NK-92 treated with Interleukin-12 subunit alpha and Interleukin-12 subunit beta, amount 100 ng/mL, for 24 hours (cell line): ENCODE results near the gene RAE1.
A peak's percentile ranks its signal among the peaks of the same experiment; 100 is the strongest.
"Not testable (repeated sequence)": the region's sequence is repeated elsewhere in the genome, so short reads cannot be mapped to it uniquely, and the experiment has no call there.

Source experiments
- DNase-seq: peaks from one replicate; lab custom pipeline; 2025; lab: John Stamatoyannopoulos, UW

Gene RAE1

DNA sequence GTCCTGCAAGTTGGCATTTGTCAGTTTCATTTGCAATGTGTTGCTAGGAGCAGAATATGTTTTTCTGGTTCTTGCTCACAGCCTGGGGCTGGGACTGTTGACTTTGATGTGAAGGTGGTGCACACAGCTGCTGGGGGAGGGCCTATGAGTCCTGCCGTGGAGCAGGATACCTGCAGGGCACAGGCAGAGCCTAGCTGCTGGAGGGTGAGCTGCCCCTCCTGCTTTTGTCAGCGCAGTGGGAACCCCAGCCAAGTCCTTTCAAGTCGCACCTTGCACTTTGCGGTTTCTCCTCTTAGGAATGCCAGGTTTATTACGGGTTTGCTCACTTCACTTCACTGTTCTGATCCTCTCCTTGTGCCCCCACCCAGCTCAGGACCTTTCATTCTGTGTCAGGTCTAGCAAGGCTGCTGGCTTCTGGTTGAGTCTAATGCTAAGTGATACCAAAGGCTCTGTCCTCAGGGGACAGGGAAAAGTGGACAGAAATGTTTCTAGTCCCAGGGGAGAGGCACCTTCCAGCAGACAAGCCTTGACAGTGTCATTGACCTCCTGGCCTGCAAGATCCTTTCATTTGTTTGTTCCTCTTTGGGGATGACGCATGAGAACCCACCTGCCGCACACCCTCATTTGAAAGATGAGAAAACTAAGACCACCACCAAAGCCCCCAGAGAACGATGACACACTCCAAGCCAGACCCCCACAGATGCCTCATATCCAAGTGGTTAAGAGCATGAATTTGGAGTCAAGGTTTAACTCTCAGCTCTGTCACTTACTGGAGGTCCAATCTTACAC is 24.2 kb upstream of the RAE1 start:
- no peak for DNase-seq

DNA sequence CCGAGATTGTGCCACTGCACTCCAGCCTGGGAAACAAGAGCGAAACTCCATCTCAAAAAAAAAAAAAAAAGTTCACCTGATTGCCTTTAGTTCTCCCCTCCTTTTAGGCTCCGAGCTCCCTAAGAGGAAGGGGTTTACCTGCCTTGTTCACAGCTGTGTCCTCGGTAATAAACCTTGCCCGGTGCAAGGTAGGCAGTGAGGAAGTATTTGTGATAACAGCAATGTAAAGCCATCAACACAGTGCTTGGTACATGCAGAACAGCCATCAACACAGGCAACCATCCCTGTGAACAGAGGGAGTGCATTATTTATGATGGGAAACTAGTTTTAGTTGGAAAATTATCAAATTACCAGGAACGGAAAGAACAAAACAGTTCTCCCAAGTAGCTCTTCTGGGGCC is 23.2 kb upstream of the RAE1 start:
- DNase-seq, result no peak

DNA sequence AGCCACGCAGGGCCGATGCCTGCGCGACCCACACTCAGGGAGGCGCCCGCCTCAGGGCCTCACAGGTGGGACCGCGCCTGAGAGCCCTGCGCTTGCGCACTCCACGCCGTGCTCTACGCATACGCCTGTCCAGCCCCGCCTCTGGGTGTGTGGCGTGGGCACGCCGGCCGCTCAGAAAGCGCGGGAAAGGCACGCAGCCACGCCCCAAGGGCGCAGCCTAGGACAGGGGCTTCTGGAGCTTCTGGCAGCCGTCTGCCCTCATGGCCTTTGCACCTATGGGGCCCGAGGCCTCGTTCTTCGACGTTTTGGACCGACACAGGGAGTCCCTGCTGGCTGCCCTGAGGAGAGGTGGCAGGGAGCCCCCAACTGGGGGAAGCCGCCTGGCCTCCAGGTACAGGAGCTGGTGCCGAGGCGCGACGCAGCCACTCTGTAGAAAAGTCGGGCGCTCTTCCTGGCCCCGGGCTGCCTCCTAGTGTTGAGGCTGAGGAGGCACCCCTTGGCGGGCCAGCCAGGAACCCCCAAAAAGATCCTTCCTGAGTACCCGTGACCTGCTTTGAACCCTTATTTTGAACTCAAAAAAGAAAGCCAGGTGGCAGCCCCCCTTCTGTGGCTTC is 21.3 kb upstream of the RAE1 start, which contains the start of gene SPO11:
Gene SPO11 (plus strand): TSS at position 196 of the 614 bp plus-strand sequence. CDS start 65 bp downstream, at position 261.
- no peak for DNase-seq

DNA sequence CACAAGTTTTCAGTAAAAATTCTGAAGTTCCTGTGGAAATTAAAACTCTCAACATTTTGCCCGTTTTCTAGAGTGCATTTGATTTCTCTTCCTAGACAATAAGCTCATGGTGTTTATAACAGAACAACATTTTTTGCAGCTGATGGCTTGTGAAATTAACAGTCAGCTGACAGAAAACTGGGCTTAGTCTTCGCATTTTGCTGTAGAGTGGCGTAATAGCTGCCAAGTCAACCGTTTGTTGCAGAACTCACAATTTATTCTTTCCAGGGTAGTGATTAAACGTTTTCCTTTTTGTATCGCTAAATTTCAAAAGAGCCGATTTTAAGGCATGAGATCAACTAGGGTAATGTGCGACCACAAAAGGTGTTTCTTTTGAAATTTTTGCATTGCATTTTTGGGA is 20.1 kb upstream of the RAE1 start:
- DNase-seq, result no peak

DNA sequence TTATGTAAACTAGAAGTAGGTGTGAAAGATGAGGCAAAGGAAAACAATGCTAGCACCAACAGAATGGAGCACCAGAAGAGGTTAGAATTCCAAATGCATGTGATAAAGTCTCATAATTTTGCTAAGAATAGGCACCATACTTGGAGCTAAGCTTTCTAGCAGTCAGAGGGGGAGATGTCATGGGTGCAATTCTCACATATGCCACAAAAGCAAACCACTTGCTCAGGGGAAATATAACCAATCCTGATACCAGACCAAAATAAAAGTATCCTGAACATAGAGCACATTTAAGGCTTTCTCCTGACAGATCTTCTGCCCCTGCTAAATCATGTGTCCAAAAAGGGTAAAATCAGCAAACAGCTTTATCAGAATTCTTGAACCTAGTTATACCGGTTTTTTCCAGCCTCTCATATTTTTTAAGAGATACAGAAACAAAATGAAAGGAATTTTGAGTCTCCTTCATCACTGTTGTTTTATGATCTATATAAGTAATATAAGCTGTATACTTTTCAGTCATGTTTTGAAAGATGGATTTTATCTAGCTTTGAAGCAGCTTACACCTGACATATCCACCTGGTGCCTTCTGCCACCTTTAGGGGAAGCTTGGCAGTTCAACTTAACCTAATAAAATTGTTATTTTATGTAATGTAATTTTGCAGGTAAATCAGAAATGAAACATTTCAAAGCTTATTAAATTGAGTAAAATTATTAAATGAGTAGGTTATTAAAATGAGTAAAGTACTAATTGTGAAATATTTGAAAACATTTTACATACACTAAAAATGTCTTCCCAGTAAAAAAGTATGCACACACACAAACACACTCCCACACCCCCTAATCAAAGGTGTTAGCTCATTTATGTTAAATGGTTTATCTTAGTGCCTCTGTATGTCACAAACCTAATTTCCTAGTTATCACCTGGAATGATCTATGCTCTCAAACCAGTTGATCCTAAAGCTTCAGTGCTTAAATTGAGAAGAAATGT is 18.7 kb upstream of the RAE1 start:
- no peak for DNase-seq

DNA sequence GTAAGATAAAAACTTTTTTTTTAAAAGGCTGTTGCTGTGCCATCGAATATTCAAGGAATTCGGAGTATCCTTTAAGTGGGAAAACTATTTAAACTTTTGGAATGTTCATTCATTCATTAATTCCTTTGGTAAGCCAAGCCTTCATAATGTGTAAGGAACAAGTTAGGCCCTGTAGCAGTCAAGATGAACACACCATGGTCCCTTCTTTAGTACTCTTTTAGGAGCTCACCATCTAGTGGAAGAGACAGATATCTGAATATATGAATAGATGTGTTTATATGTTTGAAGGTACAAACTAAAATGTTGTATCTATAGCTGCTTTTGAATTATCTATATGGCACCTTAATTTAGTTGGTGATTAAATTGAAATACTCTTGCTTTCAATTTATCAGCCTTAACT is 15.7 kb upstream of the RAE1 start:
- DNase-seq, result no peak

DNA sequence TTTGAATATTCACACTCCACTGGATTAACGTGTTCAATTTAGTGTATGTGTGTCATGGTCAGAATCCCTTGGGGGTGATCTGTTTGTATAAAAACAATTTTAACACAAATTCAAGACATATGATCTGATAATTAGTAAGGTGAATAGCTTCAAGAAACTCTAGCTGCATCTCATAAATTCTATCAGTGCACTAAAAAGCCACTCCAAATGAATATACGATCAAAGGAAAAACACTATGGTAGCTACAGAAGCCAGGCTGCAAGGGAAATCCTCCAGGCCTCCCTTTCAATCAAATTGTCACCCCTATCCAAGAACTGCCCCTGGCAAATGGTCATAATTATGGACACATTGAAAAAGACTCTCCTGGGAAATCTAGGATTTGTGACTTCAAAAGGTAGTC is 9.4 kb upstream of the RAE1 start:
- DNase-seq, result no peak

DNA sequence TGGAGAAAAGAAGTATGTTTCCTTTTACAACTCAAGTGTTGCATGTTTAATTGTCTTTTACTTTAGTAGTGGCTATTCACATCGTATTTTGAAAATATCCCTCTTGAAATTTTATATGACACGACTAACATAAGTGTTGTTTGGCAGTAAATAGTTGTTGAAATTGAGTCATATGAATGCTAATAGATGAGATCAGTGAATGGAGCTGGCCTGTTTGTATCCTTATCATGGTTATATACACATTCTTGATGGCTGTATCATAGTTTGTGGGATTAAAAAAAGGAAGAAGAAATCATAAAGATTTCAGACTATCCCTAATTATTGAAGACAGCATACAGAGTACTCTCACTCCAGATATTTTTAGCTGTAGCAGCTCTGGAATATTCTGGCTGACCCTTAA is 8.2 kb upstream of the RAE1 start:
- DNase-seq, result no peak

DNA sequence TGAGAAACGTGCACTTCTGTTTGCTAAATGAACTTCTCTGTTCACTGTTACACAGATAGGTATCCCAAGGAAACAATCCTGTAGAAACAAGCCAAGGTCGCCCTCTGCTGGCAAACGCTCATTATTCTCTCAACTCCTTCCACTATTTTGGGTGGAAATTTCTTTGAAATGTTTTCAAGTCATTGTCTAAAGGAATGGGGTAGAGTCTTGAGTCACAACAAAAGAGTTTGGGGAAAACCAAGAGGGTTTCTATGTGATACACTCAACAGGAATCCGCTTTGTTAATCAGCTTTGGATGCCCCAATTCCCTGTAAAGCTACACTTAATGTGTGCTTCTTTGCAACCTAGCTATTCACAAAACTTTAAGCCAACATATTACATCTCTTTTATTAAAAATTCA is 4.6 kb upstream of the RAE1 start:
- peak; percentile 43 for DNase-seq

DNA sequence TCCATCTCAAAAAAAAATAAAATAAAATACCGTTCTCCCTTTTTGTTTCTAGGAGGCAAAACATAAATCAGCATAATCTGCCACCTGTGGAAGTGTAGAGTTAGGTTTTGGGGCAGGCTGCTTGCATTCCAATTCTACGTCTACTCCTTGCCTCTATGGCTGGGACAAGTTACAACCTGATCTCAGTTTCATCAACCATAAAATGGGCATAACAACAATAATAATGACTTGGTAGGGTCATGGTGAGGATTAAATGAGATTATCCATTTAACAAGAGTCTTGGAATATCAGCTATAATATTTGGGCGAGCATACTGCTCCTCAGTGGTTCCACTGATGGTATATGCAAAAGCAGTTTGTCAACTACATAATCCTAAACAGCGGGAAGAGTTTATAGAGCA is 3.7 kb upstream of the RAE1 start:
- DNase-seq, result no peak

DNA sequence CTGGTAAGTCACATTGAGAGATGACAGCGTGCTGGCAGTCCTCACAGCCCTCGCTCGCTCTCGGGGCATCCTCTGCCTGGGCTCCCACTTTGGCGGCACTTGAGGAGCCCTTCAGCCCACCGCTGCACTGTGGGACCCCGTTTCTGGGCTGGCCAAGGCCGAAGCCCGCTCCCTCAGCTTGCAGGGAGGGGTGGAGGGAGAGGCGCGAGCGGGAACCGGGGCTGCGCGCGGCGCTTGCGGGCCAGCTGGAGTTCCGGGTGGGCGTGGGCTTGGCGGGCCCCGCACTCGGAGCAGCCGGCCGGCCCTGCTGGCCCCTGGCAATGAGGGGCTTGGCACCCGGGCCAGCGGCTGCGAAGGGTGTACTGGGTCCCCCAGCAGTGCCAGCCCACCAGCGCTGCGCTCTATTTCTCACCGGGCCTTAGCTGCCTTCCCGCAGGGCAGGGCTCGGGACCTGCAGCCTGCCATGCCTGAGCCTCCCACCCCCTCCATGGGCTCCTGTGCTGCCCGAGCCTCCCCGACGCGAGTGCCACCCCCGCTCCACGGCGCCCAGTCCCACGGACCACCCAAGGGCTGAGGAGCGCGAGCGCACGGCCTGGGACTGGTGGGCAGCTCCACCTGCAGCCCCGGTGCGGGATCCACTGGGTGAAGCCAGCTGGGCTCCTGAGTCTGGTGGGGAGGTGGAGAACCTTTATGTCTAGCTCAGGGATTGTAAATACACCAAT is 2.7 kb upstream of the RAE1 start:
- not testable (repeated sequence) for DNase-seq

DNA sequence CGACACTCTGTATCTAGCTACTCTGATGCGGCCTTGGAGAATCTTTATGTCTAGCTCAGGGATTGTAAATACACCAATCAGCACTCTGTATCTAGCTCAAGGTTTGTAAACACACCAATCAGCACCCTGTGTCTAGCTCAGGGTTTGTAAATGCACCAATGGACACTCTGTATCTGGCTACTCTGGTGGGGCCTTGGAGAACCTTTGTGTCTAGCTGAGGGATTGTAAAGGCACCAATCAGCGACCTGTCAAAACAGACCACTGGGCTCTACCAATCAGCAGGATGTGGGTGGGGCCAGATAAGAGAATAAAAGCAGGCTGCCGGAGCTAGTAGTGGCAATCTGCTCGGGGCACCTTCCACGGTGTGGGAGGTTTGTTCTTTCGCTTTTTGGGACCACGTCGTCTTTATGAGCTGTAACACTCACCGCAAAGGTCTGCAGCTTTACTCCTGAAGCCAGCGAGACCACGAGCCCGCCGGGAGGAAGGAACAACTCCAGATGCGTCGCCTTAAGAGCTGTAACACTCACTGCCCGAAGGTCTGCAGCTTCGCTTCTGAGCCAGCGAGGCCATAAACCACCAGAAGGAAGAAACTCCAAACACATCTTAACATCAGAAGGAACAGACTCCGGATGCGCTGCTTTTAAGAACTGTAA is 2.0 kb upstream of the RAE1 start:
- DNase-seq, result not testable (repeated sequence)

DNA sequence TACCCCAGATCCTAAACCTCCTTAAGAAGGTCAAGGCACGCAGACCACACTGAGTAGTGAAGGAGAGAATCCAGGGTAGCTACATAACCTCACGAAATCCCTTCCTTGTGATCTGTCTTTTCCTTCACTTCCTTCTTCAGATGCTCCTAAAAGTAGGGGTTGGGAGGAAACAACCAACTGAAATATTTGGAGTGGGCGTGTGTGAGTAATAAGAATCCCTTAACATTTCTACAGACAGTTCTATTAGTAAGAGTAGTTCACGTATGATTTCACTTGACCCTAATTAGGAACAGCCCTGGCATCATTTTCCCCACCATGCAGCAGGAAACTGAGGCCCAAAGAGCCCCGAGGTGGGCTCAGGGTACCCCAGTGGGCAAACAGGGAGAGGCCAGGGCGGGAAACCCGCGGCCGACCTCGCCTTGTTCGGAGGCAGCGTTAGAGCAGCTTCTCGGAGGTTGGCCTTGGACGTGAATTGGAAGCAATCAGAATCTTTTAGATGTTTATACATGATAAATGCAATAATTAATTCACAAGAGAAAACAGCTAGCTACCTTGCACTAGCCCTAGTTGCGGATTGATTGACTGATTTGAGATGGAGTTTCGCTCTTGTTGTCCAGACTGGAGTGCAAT is 859 bp upstream of the RAE1 start:
- no peak for DNase-seq

DNA sequence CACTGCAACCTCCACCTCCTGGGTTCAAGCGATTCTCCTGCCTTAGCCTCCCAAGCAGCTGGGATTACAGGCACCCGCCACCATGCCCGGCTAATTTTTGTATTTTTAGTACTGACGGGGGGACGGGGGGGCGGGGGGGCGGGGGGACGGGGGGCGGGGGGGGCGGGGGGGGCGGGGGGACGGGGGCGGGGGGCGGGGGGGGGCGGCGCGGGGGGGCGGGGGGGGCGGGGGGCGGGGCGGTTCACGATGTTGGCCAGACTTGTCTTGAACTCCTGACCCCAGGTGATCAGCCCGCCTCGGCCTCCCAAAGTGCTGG is 371 bp upstream of the RAE1 start:
- not testable (repeated sequence) for DNase-seq

DNA sequence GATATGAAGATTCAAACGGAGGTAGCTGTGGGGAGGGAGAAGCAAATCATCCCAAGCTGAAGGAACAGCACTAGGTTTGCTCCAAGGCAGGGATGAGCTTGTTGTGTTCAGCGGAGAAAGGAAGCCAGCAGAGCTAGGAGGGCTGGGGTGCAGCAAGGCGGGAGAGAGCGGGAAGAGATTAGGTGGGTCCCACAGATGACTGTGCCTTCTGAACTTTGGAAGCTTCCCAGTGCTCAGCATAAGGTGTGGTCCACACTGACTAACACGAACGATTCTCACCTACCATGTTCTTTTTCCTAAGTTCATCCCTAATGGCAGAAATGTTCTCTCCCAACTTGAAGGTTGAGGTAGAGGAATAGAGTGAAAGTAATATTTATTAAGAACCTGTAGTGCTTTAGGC is 1.2 kb downstream of the RAE1 start:
- DNase-seq, result no peak

DNA sequence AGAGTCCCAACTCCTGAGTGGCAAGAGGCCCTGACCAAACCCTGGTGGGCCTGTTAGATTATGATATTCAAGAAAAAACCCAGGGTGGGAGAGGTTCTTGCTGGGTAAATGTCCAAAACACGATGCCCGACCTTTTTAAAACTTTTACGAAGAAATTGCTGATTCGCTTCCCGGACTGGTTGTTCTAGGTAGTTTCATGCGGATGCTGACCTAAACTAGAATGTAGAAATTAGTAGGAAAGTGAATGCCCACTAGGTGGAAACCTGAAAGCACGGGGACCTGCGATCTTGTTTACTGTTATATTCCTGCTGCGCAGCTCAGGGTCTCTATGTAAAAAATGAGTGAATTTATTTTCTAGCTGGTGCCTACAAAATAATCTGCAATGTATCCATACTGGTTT is 2.3 kb downstream of the RAE1 start:
- no peak for DNase-seq

DNA sequence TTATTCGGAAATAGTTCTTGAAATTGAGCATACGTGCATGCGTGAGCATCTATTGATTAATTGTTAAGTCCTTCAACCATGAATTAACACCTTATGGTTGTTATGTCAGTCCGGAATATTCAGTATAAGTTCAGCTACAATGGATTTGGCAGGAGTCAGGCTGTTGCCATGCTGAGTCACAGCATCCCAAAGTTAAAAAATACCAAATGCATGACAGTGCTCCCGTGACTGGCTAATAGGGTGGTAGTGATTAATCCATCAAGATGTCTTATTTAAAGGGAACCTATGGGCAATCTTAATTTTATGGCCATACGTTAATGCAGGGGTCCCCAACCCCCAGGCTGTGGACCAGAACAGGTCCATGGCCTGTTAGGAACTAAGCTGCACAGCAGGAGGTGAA is 10.5 kb downstream of the RAE1 start:
- no peak for DNase-seq

DNA sequence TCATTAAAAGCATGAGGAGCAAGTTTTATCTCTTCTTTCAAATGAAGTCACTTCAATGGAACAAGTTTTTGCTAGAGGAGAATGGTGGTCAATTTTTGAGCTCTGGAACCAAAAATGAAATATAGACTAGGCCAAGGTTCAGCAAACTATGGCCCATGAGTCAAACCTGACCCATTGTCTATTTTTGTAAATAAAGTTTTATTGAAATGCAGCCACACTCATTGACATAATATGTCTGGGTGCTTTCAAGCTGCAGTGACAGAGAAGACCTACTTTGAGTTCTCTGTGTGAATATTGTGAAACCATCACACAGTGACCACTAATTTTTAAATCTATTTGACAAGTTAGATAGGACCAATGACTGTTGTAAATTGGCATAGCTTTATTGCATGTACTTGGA is 13.4 kb downstream of the RAE1 start:
- no peak for DNase-seq

DNA sequence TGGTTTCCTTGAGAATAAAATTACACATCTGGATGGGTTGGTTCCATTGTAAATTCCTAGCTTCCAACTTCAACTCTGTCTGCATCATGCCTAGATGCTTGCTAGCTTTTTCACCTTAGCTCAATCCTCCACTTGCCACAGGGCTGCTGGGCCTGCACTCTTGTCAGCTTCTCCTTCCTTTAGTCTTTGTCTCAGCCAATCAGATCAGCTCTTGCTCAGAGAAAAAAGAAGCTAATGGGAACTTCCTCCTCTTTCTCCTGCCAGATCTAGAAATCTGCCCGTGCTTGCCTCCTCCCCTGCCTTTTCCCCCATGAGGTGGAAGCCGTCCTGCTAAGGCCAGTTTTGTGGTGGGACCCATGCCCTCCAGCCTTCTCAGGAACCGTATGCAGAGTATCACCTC is 18.5 kb downstream of the RAE1 start:
- DNase-seq, result no peak

DNA sequence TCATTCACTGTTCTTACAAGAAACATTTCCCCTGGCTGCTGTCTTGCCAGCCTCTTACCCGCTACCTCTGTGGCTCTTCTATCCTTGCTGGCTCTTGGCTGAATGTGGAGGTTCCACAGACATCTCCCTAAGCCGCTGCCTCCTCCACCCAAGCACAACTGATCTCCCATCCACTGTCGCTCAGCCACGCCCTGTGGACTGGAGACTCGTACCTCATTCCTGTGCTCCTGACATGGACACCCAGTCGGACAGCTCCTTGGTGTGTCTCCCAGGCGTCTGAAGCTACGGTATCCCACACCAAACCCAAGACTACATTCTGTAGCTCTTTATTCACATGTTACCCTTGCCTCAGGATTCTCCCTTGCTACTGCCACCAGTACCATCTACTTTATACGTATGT is 19.3 kb downstream of the RAE1 start:
- DNase-seq, result no peak

DNA sequence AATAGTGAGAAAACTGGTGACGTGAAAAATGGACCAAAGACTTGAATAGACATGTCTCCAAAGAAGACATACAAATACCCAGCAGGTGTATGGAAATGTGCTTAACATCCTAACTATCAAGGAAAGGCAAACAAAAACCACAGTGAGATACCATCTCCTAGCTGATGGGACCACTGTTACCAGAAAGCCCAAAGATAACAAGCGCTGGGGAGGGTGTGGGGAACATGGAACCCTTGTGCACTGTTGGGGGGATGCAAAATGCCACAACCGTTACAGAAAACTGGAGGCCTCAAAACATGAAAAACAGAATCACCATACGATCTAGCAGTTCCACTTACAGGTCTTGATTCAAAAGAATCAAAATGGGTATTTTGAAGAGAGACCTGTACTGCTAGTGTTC is 20.3 kb downstream of the RAE1 start:
- DNase-seq, result no peak
